Sigmoid colon (tissue), 7 donors: ENCODE measurements around the gene CBX7. TPM values are rescaled to one million over a fixed set of nuclear protein-coding genes. Genes with fewer than 3 reads are reported as not detected.

Experiments
- DNase-seq: peaks from one replicate; pipeline ENCODE4 v3.0.0-alpha.2; 2019
- H3K27ac ChIP-seq, 4 donors: fragments of 200-600 bp; sonication (generic); one replicate each; pipeline ENCODE4 v1.5.1; 2016 to 2019; ENCODE audit warnings: mild to moderate bottlenecking in 1 of 4
- H3K27me3 ChIP-seq, 3 donors: fragments of 200-600 bp; sonication (generic); one replicate each; pipeline ENCODE4 v1.5.1; 2019; ENCODE audit warnings: mild to moderate bottlenecking in 1 of 3
- H3K36me3 ChIP-seq, 4 donors: fragments of 200-600 bp; sonication (generic); one replicate each; pipeline ENCODE4 v1.5.1; 2016 to 2019
- H3K4me1 ChIP-seq, 4 donors: fragments of 200-600 bp; sonication (generic); one replicate each; pipeline ENCODE4 v1.5.1; 2017 to 2019
- H3K4me3 ChIP-seq, 4 donors: fragments of 200-600 bp; sonication (generic); one replicate each; pipeline ENCODE4 v1.5.1; 2017 to 2019; ENCODE audit warnings: mild to moderate bottlenecking in 2 of 4, moderate library complexity in 1 of 4
- H3K9me3 ChIP-seq, 4 donors: fragments of 200-600 bp in 3 of 4; sonication (generic) in 3 of 4; one replicate each; pipeline versions ENCODE4 v1.5.1 to v1.6.1; 2013 to 2019
- CTCF ChIP-seq, 4 experiments: fragments of 450-650 bp in 3 of 4; fragments of 200-600 bp in 1 of 4; IDR thresholded peaks; one replicate each; pipeline ENCODE4 v1.5.1; 2016 to 2019; ENCODE audit warnings: antibody characterized with exemption in 4 of 4, mild to moderate bottlenecking in 3 of 4, moderate library complexity in 2 of 4
- EP300 ChIP-seq, 4 donors: sonication (generic); formaldehyde crosslinking; IDR thresholded peaks; one replicate each; pipeline ENCODE4 v1.6.1; 2017; ENCODE audit warnings: antibody characterized with exemption in 4 of 4
- POLR2A ChIP-seq, 2 donors: fragments of 450-650 bp; IDR thresholded peaks; one replicate each; pipeline ENCODE4 v1.6.1; 2016; ENCODE audit warnings: antibody characterized with exemption in 2 of 2, mild to moderate bottlenecking in 2 of 2, moderate library complexity in 2 of 2
- POLR2AphosphoS5 ChIP-seq, 4 donors: sonication (generic); formaldehyde crosslinking; IDR thresholded peaks; one replicate each; pipeline ENCODE4 v1.6.1; 2017; ENCODE audit warnings: antibody characterized with exemption in 4 of 4
- WGBS, 2 donors: extraction: QIAGEN DNeasy Blood & Tissue Kit; methylation state at CpG; one replicate each; pipeline ENCODE4 v1.1.7; 2013; 5-methylcytosine and 5-hydroxymethylcytosine counted together
- intact Hi-C: fragments of 100-400 bp; cut with DNase I; formaldehyde crosslinking; loops from one replicate; pipeline ENCODE4 v1.15.1; 2023
- polyA plus RNA-seq, 3 donors: library from polyadenylated mRNA; stranded (reverse); fragments of 200-250 nt; gene quantifications; one replicate each; pipeline ENCODE4 v1.2.3, GENCODE V29; 2013
- total RNA-seq, 4 donors: library from RNA; depleted of rRNA; stranded (reverse); fragments of >200 nt; gene quantifications; one replicate each; pipeline ENCODE4 v1.1.0, GENCODE V29; 2016
- donor health status: healthy with polysubstance abuse.
- donor health status: Bipolar disorder and iron deficiency.
- donor health status: healthy.

Gene CBX7
- total and polyA plus RNA-seq, 7 donors = 10.9 to 166 (median 108) TPM

DNA sequence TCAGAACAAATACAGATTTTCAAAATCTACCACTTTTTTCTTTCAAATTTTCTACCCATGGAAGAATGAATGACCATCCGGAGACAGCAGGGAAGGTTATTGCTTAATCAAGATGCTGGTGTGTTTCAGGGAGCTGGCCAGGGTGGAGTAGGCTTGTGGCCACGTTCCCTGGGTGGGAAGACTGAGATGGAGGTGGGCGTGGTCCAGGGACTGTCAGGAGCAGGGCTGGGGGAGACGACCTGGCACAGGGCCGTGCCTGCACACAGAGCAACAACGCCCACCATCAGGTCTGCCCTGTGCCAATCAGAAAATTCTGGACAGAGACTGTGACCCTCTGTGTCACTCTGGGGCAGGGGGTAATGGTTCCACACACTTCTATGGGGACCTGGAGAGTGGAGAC, 62.6 kb downstream of the CBX7 start:
- WGBS, 2 donors = 38 to 74% methylated on average over 6 of the region's 6 CpGs
- intact Hi-C loops = no loop called here
- TF ChIP-seq EP300 (IDR thresholded peaks at IDR 0.05) = no peak
- TF ChIP-seq POLR2A (IDR thresholded peaks at IDR 0.05) = no peak
- no peak for TF ChIP-seq POLR2AphosphoS5 (IDR thresholded peaks at IDR 0.05)

GRCh38 chr22:39088685-39089032, 63.8 kb downstream of the CBX7 start:
- TF ChIP-seq POLR2AphosphoS5 (IDR thresholded peaks at IDR 0.05) (no peak), CTCF (IDR thresholded peaks at IDR 0.05) (no peak), POLR2A (IDR thresholded peaks at IDR 0.05) (no peak), EP300 (IDR thresholded peaks at IDR 0.05) (no peak)
- WGBS, 2 donors = 88 to 93% methylated on average over 5 of the region's 5 CpGs
- no peaks in the 10 kb centered on the region for H3K36me3 ChIP-seq
- H3K27ac ChIP-seq = no peak overlapping the region
- intact Hi-C loops = no loop called here
- peaks cover 0 to 6% (median 0%) of the 10 kb centered on the region in 3 donors for H3K27me3 ChIP-seq
- H3K4me1 ChIP-seq = peaks cover 0 to 4% (median 2%) of the 10 kb centered on the region in 4 donors
- H3K4me3 ChIP-seq = no peak overlapping the region
- no peaks in the 10 kb centered on the region for H3K9me3 ChIP-seq
- no peak for DNase-seq

More for the DNA sequence above, 62.6 kb downstream of the CBX7 start:
- no peaks in the 10 kb centered on the region for H3K36me3 ChIP-seq
- H3K4me1 ChIP-seq = peaks cover 0 to 4% (median 2%) of the 10 kb centered on the region in 4 donors
- H3K4me3 ChIP-seq = no peak overlapping the region
- no peak overlapping the region for H3K27ac ChIP-seq
- peaks cover 0 to 3% (median 0%) of the 10 kb centered on the region in 3 donors for H3K27me3 ChIP-seq
- no peaks in the 10 kb centered on the region for H3K9me3 ChIP-seq
- no peak for DNase-seq

DNA sequence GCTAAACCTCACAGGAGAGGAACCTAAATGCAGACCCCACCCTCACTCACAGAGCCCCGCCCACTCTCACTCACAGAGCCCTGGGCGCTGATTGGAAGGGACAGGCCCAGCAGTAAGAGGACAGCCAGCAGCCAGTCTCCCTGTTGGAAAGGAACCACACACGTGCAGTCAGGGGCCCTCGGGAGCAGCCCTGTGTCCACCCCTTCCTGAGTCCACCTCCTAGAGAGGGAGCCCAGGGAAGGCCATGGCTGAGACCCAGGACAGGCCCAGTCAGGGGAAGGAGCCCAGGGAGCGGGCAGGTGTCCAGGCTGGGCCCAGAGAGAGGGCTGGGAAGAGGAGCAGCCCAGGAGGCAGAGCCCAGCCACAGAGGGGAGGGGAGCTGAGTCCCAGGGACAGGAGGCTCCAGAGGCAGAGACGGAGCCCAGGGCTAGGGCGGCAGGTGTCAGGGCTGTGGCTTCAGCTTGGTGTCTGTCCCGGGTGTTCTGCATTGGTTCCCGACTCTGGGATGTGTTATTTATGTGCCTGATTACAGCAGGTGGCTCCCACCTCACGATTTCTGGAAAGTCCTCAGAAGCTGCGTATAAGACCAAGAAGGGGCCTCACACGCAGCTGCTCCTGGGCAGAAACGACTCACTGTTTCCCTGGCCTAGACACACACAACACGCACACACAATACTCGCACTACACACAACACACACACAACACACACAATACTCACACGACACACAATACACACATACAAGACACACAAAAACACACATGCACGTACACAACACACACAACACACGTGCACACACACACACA, 64.4 kb downstream of the CBX7 start:
- intact Hi-C loops = no loop called here
- H3K4me1 ChIP-seq = peaks cover 0 to 4% (median 2%) of the 10 kb centered on the region in 4 donors
- H3K27me3 ChIP-seq = peaks cover 0 to 6% (median 0%) of the 10 kb centered on the region in 3 donors
- H3K36me3 ChIP-seq = no peaks in the 10 kb centered on the region
- no peak overlapping the region for H3K27ac ChIP-seq
- TF ChIP-seq POLR2A (IDR thresholded peaks at IDR 0.05) (no peak), EP300 (IDR thresholded peaks at IDR 0.05) (no peak), CTCF (IDR thresholded peaks at IDR 0.05) (no peak), POLR2AphosphoS5 (IDR thresholded peaks at IDR 0.05) (no peak)
- no peaks in the 10 kb centered on the region for H3K9me3 ChIP-seq
- peak; percentile 74 for DNase-seq
- 61 to 70% methylated on average over 18 of the region's 18 CpGs for WGBS, 2 donors
- no peak overlapping the region for H3K4me3 ChIP-seq

DNA sequence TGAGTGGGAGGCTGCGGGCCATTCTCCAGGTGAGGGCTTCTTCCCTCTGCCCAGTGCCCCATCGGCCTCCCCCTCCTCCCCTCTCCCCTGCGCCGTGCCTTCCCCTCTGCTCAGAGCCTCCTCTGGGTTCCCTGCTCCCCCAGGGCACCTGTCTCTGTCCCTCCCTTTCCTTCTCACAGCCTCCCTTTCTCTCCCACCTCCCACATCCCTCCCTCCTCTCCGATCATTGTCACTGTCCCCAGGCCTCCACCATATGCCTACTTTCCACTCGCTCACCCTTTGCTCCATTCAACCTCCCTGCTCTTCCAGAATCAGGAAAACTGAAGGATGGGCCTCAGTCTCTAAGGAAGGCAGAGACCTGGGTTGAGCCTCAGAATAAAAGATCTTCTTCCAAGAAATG, 65.4 kb downstream of the CBX7 start:
- WGBS, 2 donors = 87 to 95% methylated on average over 6 of the region's 6 CpGs
- H3K36me3 ChIP-seq = peaks cover 0 to under 1% (median 0%) of the 10 kb centered on the region in 4 donors

More for the DNA sequence above, 65.4 kb downstream of the CBX7 start:
- Histone ChIP-seq H3K4me1 (peaks cover 0 to 4% (median 2%) of the 10 kb centered on the region in 4 donors), H3K9me3 (no peaks in the 10 kb centered on the region), H3K4me3 (no peak overlapping the region), H3K27ac (no peak overlapping the region), H3K27me3 (peaks cover 0 to 6% (median 0%) of the 10 kb centered on the region in 3 donors)
- no peak for TF ChIP-seq EP300 (IDR thresholded peaks at IDR 0.05)
- no peak for TF ChIP-seq CTCF (IDR thresholded peaks at IDR 0.05)
- no peak for TF ChIP-seq POLR2AphosphoS5 (IDR thresholded peaks at IDR 0.05)
- TF ChIP-seq POLR2A (IDR thresholded peaks at IDR 0.05) = no peak
- no peak for DNase-seq
- intact Hi-C loops = no loop called here
